Brain microvascular endothelial cell (primary cell): ENCODE data around the gene SLC15A4.

Source experiments
- DNase-seq: peaks from one replicate; pipeline ENCODE4 v3.0.0-alpha.2; 2020
- H3K27ac ChIP-seq: fragments of 250-450 bp; sonication (Bioruptor Pico); 2 replicates; pipeline ENCODE4 v1.5.1; 2020; ENCODE audit warnings: mild to moderate bottlenecking, moderate library complexity
- H3K27me3 ChIP-seq: fragments of 250-450 bp; sonication (Bioruptor Pico); replicated peaks from 2 replicates; pipeline ENCODE4 v1.5.1; 2020; ENCODE audit warnings: mild to moderate bottlenecking
- H3K36me3 ChIP-seq: fragments of 250-450 bp; sonication (Bioruptor Pico); replicated peaks from 2 replicates; pipeline ENCODE4 v1.5.1; 2020; ENCODE audit warnings: mild to moderate bottlenecking
- H3K4me3 ChIP-seq: 2 replicates; pipeline ENCODE4 v1.5.1; 2011; ENCODE audit warnings: low read depth, mild to moderate bottlenecking, control low read depth, low read length, moderate library complexity
- in situ Hi-C: cut with HindIII; loops from 2 replicates; pipeline ENCODE4 v1.10.0; 2017; ENCODE audit warnings: low sequenced_read_pairs, low pct_ligation_motif_present
- TF ChIP-seq, protein P1 (sequence below): IDR thresholded peaks from 2 replicates; pipeline ENCODE4 v1.5.1; 2011; ENCODE audit warnings: low read depth, mild to moderate bottlenecking, moderate library complexity, low read length, control low read depth, inconsistent platforms; ENCODE audit errors: missing control alignments

The SLC15A4 gene

DNA sequence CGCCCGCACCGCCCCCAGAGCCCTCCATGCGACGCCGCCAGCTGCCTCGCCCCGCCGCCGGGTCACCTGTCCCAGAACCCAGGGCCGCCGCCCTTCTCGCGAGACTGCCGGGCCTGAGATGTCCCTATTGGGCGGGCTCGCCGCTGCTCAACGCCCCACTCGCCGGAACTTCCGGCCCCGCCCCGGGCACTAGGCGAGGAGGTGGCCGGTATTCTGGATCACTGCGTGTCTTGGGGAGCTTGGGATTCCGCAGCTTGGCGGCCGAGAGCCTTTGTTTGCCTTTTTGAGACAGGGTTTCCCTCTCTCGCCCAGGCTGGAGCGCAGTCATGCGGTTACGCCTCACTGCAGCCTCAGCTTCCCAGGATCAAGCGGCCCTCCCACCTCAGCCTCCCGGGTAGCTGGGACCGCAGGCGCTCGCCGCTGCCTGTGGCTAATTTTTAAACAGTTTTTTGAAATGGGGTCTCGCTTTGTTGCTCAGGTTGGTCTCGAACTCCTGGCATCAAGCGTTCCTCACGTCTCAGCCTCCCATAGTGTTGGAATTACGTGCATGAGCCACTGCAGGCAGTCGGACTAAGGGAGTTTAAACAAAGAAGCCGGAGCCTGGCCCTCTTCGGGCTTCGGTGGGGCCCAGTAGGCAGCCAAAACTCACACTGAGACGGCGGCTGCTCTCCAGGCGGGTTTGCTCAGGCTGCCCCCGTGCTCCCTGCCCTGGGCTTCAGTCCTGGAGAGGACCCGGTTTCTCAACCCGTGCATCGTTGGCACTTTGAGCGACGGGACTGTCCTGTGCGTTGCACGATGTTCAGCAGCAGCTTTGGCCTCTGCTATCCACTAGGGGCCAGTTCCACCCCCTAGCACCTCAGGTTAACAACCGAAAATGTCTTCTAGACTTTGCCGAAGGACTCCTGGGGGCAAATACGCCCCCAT is at the start of gene SLC15A4:
Gene SLC15A4 (minus strand): TSS at position 43 of the 924 bp plus-strand sequence. CDS start 15 bp downstream, at position 28.
- DNase-seq, result peak; percentile 91
- TF ChIP-seq, protein P1, sequence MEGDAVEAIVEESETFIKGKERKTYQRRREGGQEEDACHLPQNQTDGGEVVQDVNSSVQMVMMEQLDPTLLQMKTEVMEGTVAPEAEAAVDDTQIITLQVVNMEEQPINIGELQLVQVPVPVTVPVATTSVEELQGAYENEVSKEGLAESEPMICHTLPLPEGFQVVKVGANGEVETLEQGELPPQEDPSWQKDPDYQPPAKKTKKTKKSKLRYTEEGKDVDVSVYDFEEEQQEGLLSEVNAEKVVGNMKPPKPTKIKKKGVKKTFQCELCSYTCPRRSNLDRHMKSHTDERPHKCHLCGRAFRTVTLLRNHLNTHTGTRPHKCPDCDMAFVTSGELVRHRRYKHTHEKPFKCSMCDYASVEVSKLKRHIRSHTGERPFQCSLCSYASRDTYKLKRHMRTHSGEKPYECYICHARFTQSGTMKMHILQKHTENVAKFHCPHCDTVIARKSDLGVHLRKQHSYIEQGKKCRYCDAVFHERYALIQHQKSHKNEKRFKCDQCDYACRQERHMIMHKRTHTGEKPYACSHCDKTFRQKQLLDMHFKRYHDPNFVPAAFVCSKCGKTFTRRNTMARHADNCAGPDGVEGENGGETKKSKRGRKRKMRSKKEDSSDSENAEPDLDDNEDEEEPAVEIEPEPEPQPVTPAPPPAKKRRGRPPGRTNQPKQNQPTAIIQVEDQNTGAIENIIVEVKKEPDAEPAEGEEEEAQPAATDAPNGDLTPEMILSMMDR, result peak; percentile 55
- Histone ChIP-seq H3K27ac (peak within 1 kb of the TSS; percentile 67), H3K27me3 (no peaks in the 10 kb centered on the region), H3K4me3 (peak within 1 kb of the TSS; percentile 91), H3K36me3 (peaks cover 9% of the 10 kb centered on the region)
- in situ Hi-C loops, result no loop called here

DNA sequence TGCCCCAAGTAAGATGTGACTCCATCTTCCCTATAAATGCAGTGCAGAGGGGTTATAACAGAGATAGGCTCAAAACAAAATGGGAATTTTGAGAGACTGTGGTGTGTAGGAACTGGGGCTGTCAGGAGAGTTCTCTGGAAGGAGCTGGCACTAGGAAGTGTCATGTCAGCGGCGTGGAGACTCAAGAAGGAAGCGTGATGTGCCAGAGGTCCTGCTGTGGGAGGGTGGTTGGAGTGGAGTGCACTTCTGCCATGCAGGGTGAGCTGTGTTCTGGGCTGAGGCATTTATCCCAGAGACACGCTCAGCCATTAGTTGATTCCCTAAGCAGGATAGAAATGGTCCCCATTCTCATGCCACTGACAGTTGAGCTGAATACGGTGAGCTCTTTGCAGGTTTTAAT is 48.5 kb upstream of the SLC15A4 start:
- in situ Hi-C loops, result no loop called here
- TF ChIP-seq, protein P1, result no peak
- no peak overlapping the region for H3K27ac ChIP-seq
- no peak for DNase-seq
- no peaks in the 10 kb centered on the region for H3K36me3 ChIP-seq
- H3K4me3 ChIP-seq, result no peak overlapping the region
- no peaks in the 10 kb centered on the region for H3K27me3 ChIP-seq

DNA sequence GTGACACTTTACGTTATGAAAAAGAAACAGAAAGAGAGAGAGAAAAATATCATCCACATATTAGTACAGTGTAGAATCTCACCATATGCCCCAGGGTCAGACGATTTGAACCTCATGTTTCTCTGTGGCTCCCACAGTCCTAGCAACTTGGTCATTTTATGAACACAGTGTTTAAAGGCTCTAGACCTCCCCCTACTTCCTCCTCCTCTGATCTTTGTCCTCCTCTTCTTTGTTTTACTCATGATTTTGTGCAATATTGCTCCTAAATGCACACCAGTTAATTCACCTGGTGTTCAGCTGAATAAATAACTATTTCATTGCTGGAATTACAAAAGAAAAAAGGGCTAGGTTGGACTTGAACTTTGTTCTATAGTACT is 47.7 kb upstream of the SLC15A4 start:
- H3K4me3 ChIP-seq, result no peak overlapping the region
- H3K36me3 ChIP-seq, result no peaks in the 10 kb centered on the region
- in situ Hi-C loops, result no loop called here
- H3K27ac ChIP-seq, result no peak overlapping the region
- TF ChIP-seq, protein P1, result no peak
- no peaks in the 10 kb centered on the region for H3K27me3 ChIP-seq
- DNase-seq, result no peak

DNA sequence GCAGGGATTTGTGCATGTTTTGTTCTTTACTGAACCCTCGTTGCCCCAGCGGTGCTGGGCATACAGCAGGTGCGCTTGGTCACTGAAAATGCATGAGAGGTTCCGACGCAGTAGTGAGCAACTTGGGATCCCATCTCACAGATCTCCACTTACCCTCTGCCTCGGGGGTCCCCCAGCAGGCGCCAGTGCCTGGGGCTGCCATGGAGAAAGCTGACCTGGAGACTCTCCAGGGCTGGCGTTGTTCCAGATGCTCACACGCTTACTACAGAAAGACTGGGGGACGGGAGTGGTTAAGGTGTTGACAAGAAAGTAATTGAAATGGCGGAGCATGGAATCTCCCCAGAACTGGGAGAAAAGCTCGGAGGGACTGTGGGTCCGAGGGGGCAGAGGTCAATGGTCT is 43.7 kb upstream of the SLC15A4 start:
- TF ChIP-seq, protein P1, result no peak
- no peak overlapping the region for H3K27ac ChIP-seq
- in situ Hi-C loops, result no loop called here
- H3K27me3 ChIP-seq, result no peaks in the 10 kb centered on the region
- H3K4me3 ChIP-seq, result no peak overlapping the region
- no peaks in the 10 kb centered on the region for H3K36me3 ChIP-seq
- no peak for DNase-seq

DNA sequence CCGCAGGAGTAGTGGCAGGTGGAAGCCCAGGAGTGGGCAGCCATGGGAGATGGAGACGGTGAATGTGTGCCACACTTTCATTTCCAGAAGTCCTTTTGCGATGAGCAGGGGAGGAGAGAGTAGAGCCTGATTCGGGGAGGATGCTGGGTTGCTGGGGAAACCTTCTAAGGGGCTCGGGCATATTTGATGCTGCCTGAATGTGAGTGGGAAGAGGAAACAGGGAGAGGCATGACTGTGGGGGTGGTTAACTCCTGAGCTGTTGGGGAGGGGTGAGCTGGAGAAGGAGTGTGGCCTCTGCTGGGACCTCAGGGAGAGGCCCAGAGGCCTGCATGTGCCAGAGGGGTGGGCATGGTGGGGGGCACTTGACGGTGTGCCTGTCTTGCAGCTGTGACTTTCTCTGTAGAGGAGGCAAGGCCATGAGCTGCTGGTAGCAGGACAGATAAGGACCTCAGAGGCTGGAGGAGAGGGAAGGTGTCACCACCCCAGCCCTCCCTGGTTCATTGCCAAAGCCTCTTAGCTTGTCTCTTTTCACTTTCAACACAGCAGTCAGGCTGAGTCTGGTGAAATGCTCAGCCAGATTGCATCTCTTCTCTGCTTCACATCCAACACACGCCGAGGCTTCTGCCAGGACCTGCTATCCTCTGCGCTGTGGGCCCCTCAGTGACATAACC is 40.9 kb upstream of the SLC15A4 start:
- Histone ChIP-seq H3K36me3 (no peaks in the 10 kb centered on the region), H3K4me3 (no peak overlapping the region), H3K27ac (no peak overlapping the region), H3K27me3 (no peaks in the 10 kb centered on the region)
- TF ChIP-seq, protein P1, result no peak
- in situ Hi-C loops, result no loop called here
- no peak for DNase-seq
